Ovary (tissue), 3 donors: Measurements from ENCODE around the gene PEX1.

Experiments used
- POLR2A ChIP-seq: fragments of 450-650 bp; IDR thresholded peaks from one replicate; pipeline ENCODE4 v1.6.1; 2017; ENCODE audit warnings: antibody characterized with exemption, mild to moderate bottlenecking, moderate library complexity
- TF ChIP-seq, protein P1 (sequence below), 3 donors: fragments of 450-650 bp in 2 of 3; fragments of 200-600 bp in 1 of 3; IDR thresholded peaks; one replicate each; pipeline versions ENCODE4 v1.5.1 to v1.8.0; 2016 to 2022; ENCODE audit warnings: antibody characterized with exemption in 3 of 3, mild to moderate bottlenecking in 1 of 3
- donor health status: DM: no; HTN: no; CAD: no.

DNA sequence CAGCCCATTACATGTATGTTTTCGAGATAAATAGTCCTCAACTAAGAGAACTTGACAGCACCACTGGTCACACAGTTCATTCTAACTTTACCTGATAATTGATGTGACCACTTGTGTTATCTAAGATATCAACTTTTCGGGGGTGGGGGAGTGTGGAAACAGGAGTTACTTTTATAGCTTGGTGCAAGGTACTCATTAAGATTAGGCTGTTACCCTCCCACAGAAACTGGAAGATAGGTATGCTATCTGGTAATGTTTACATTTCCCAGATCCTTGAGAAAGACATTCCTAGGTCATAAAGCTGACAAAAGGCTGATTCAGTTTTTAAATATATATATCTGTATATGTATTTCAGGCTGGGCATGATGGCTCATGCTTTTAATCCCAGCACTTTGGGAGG lies 61.6 kb downstream of the PEX1 start:
- TF ChIP-seq, protein P1, sequence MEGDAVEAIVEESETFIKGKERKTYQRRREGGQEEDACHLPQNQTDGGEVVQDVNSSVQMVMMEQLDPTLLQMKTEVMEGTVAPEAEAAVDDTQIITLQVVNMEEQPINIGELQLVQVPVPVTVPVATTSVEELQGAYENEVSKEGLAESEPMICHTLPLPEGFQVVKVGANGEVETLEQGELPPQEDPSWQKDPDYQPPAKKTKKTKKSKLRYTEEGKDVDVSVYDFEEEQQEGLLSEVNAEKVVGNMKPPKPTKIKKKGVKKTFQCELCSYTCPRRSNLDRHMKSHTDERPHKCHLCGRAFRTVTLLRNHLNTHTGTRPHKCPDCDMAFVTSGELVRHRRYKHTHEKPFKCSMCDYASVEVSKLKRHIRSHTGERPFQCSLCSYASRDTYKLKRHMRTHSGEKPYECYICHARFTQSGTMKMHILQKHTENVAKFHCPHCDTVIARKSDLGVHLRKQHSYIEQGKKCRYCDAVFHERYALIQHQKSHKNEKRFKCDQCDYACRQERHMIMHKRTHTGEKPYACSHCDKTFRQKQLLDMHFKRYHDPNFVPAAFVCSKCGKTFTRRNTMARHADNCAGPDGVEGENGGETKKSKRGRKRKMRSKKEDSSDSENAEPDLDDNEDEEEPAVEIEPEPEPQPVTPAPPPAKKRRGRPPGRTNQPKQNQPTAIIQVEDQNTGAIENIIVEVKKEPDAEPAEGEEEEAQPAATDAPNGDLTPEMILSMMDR (IDR thresholded peaks at IDR 0.05): no peak
- TF ChIP-seq POLR2A: no peak
